Trophoblast cell (in vitro differentiated cells and primary cell): ENCODE results near the gene MPIG6B.
A peak's percentile ranks its signal among the peaks of the same experiment; 100 is the strongest.

Experiments used
- DNase-seq, 2 donors: peaks; one replicate each; pipeline ENCODE4 v3.0.0-alpha.2; 2016
- H2AFZ ChIP-seq: 2 replicates; pipeline ENCODE4 v1.6.1; 2013; ENCODE audit warnings: low read length, moderate library complexity, mild to moderate bottlenecking; ENCODE audit not compliant: insufficient read depth, poor library complexity
- H2AK5ac ChIP-seq: 2 replicates; pipeline ENCODE4 v1.6.1; 2013; ENCODE audit warnings: mild to moderate bottlenecking, low read length
- H2BK120ac ChIP-seq: 2 replicates; pipeline ENCODE4 v1.6.1; 2013; ENCODE audit warnings: low read length, mild to moderate bottlenecking, moderate library complexity; ENCODE audit not compliant: insufficient read depth, poor library complexity
- H2BK12ac ChIP-seq: 2 replicates; pipeline ENCODE4 v1.6.1; 2013; ENCODE audit warnings: mild to moderate bottlenecking, low read length, moderate library complexity
- H2BK5ac ChIP-seq: 2 replicates; pipeline ENCODE4 v1.6.1; 2013; ENCODE audit warnings: low read length, low read depth, moderate library complexity, mild to moderate bottlenecking; ENCODE audit not compliant: poor library complexity
- H3K14ac ChIP-seq: 2 replicates; pipeline ENCODE4 v1.6.1; 2013; ENCODE audit warnings: mild to moderate bottlenecking, low read length
- H3K18ac ChIP-seq: 2 replicates; pipeline ENCODE4 v1.6.1; 2013; ENCODE audit warnings: mild to moderate bottlenecking, low read length
- H3K23ac ChIP-seq: 2 replicates; pipeline ENCODE4 v1.6.1; 2013; ENCODE audit warnings: low read length
- H3K27ac ChIP-seq: 2 replicates; pipeline ENCODE4 v1.5.1; 2013; ENCODE audit warnings: low read depth, mild to moderate bottlenecking, inconsistent platforms, low read length, moderate library complexity
- H3K27me3 ChIP-seq: 2 replicates; pipeline ENCODE4 v1.6.1; 2013; ENCODE audit warnings: inconsistent platforms, mild to moderate bottlenecking, low read length, moderate library complexity; ENCODE audit not compliant: insufficient read depth
- H3K36me3 ChIP-seq, 2 experiments: 1 replicate in 1 of 2; 2 replicates in 1 of 2; pipeline ENCODE4 v1.6.1; 2013; ENCODE audit warnings: low read length in 2 of 2, mild to moderate bottlenecking in 2 of 2, moderate library complexity in 1 of 2; ENCODE audit not compliant: insufficient read depth in 2 of 2, control insufficient read depth in 1 of 2
- H3K4ac ChIP-seq: 2 replicates; pipeline ENCODE4 v1.6.1; 2013; ENCODE audit warnings: low read depth, mild to moderate bottlenecking, low read length, moderate library complexity
- H3K4me1 ChIP-seq, 2 experiments: 1 replicate in 1 of 2; 2 replicates in 1 of 2; pipeline ENCODE4 v1.6.1; 2013; ENCODE audit warnings: low read length in 2 of 2, mild to moderate bottlenecking in 2 of 2, moderate library complexity in 1 of 2; ENCODE audit not compliant: insufficient read depth in 2 of 2, control insufficient read depth in 1 of 2
- H3K4me2 ChIP-seq: 2 replicates; pipeline ENCODE4 v1.6.1; 2013; ENCODE audit warnings: inconsistent platforms, mild to moderate bottlenecking, low read length, moderate library complexity
- H3K4me3 ChIP-seq: 2 replicates; pipeline ENCODE4 v1.5.1; 2013; ENCODE audit warnings: mild to moderate bottlenecking, low read depth, low read length, inconsistent platforms
- H3K79me1 ChIP-seq: one replicate; pipeline ENCODE4 v1.6.1; 2013; ENCODE audit warnings: low read length
- H3K79me2 ChIP-seq: 2 replicates; pipeline ENCODE4 v1.6.1; 2013; ENCODE audit warnings: low read length, mild to moderate bottlenecking; ENCODE audit not compliant: control insufficient read depth, insufficient read depth, poor library complexity
- H3K9ac ChIP-seq: 2 replicates; pipeline ENCODE4 v1.6.1; 2013; ENCODE audit warnings: mild to moderate bottlenecking, low read length
- H3K9me3 ChIP-seq: 2 replicates; pipeline ENCODE4 v1.6.1; 2013; ENCODE audit warnings: low read depth, mild to moderate bottlenecking, control low read depth, inconsistent platforms, low read length; ENCODE audit not compliant: insufficient read depth
- H4K12ac ChIP-seq: 2 replicates; pipeline ENCODE4 v1.6.1; 2013; ENCODE audit warnings: low read depth, mild to moderate bottlenecking, low read length, moderate library complexity
- H4K8ac ChIP-seq: 2 replicates; pipeline ENCODE4 v1.6.1; 2013; ENCODE audit warnings: low read depth, mild to moderate bottlenecking, low read length, moderate library complexity
- H4K91ac ChIP-seq: one replicate; pipeline ENCODE4 v1.6.1; 2013; ENCODE audit warnings: low read depth, mild to moderate bottlenecking, low read length, moderate library complexity
- WGBS: extraction: QIAGEN DNeasy Blood & Tissue Kit; methylation state at CpG from one replicate; pipeline ENCODE4 v1.1.7; 2013; ENCODE audit warnings: missing lambda C conversion rate; ENCODE audit not compliant: insufficient read length, insufficient coverage; ENCODE audit errors: extremely low coverage; 5-methylcytosine and 5-hydroxymethylcytosine counted together

Gene MPIG6B

DNA sequence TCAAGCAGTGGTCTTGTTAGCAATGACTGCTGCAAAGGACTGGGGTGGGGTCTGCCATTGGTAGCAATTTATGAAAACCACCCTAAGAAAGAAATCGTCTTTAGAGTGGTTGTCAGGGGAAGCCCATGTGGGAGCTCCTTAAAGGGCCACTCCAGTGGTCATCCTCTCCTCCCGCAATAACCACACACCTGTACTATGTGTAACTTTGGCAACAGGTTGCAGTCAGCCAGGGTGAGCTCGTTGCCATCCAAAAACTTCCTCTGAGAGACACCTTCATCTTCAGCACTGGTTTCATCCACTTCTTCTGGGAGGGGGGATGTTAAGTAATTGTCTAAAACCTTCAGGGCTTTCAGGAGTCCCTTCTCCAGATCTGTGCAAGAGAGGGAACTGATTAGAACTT, 8.9 kb downstream of the MPIG6B start:
- peaks cover 19% of the 10 kb centered on the region in 2 experiments for H3K4me1 ChIP-seq
- H3K18ac ChIP-seq: no peak overlapping the region
- peaks cover 42 to 51% of the 10 kb centered on the region in 2 experiments for H3K36me3 ChIP-seq
- no peak overlapping the region for H4K8ac ChIP-seq
- H2AK5ac ChIP-seq: no peak overlapping the region
- no peak overlapping the region for H3K4me2 ChIP-seq
- no peak overlapping the region for H3K23ac ChIP-seq
- no peak for DNase-seq
- no peak overlapping the region for H2BK120ac ChIP-seq
- H4K12ac ChIP-seq: no peak overlapping the region
- no peak overlapping the region for H3K4me3 ChIP-seq
- no peak overlapping the region for H3K4ac ChIP-seq
- H3K14ac ChIP-seq: no peak overlapping the region
- no peak overlapping the region for H2BK5ac ChIP-seq
- no peaks in the 10 kb centered on the region for H3K9me3 ChIP-seq
- peaks cover 29% of the 10 kb centered on the region for H3K79me2 ChIP-seq
- no peak overlapping the region for H4K91ac ChIP-seq
- WGBS: no CpG with 5 or more reads among the region's 3 CpGs
- peaks cover 31% of the 10 kb centered on the region for H3K79me1 ChIP-seq
- H3K27me3 ChIP-seq: no peaks in the 10 kb centered on the region
- H2AFZ ChIP-seq: no peak overlapping the region
- no peak overlapping the region for H3K27ac ChIP-seq
- H2BK12ac ChIP-seq: no peak overlapping the region
- no peak overlapping the region for H3K9ac ChIP-seq

- peaks cover 27 to 34% of the 10 kb centered on the region in 2 experiments for H3K36me3 ChIP-seq
- WGBS: no CpG with 5 or more reads among the region's 4 CpGs
Measured at GRCh38 chr6:31733734-31734133, 10.6 kb downstream of the MPIG6B start.

GRCh38 chr6:31734247-31734820, 11.2 kb downstream of the MPIG6B start:
- H4K91ac ChIP-seq: no peak overlapping the region
- no CpG with 5 or more reads among the region's 2 CpGs for WGBS
- peak overlapping the region; percentile 2 for H2BK5ac ChIP-seq
- no peak overlapping the region for H2BK120ac ChIP-seq
- H3K9me3 ChIP-seq: no peaks in the 10 kb centered on the region
- no peak overlapping the region for H3K14ac ChIP-seq
- peaks cover 24 to 27% of the 10 kb centered on the region in 2 experiments for H3K4me1 ChIP-seq
- H3K18ac ChIP-seq: peak overlapping the region; percentile 31
- peaks cover 26 to 33% of the 10 kb centered on the region in 2 experiments for H3K36me3 ChIP-seq
- no peak overlapping the region for H4K12ac ChIP-seq
- H2AFZ ChIP-seq: no peak overlapping the region
- H3K4me2 ChIP-seq: peak overlapping the region; percentile 89
- peak overlapping the region; percentile 56 for H3K4ac ChIP-seq
- H3K23ac ChIP-seq: no peak overlapping the region
- peak overlapping the region; percentile 14 for H2AK5ac ChIP-seq
- no peak for DNase-seq
- peak overlapping the region; percentile 95 for H3K27ac ChIP-seq
- H2BK12ac ChIP-seq: peak overlapping the region; percentile 12
- peak overlapping the region; percentile 78 for H3K4me3 ChIP-seq
- no peaks in the 10 kb centered on the region for H3K27me3 ChIP-seq
- peaks cover 26% of the 10 kb centered on the region for H3K79me2 ChIP-seq
- peaks cover 42% of the 10 kb centered on the region for H3K79me1 ChIP-seq
- peak overlapping the region; percentile 42 for H3K9ac ChIP-seq
- no peak overlapping the region for H4K8ac ChIP-seq

More at GRCh38 chr6:31733734-31734133, 10.6 kb downstream of the MPIG6B start:
- peaks cover 23 to 25% of the 10 kb centered on the region in 2 experiments for H3K4me1 ChIP-seq
- H3K79me2 ChIP-seq: peaks cover 28% of the 10 kb centered on the region
- no peak overlapping the region for H4K8ac ChIP-seq
- H3K9ac ChIP-seq: peak overlapping the region; percentile 28
- H3K9me3 ChIP-seq: no peaks in the 10 kb centered on the region
- no peak overlapping the region for H2AK5ac ChIP-seq
- H3K27me3 ChIP-seq: no peaks in the 10 kb centered on the region
- no peak overlapping the region for H3K27ac ChIP-seq
- no peak overlapping the region for H2BK120ac ChIP-seq
- no peak overlapping the region for H4K91ac ChIP-seq
- H3K4me3 ChIP-seq: no peak overlapping the region
- H3K79me1 ChIP-seq: peaks cover 42% of the 10 kb centered on the region
- no peak overlapping the region for H2AFZ ChIP-seq
- H2BK12ac ChIP-seq: no peak overlapping the region
- H3K4ac ChIP-seq: peak overlapping the region; percentile 56
- H3K23ac ChIP-seq: no peak overlapping the region
- H2BK5ac ChIP-seq: no peak overlapping the region
- no peak for DNase-seq
- no peak overlapping the region for H3K18ac ChIP-seq
- no peak overlapping the region for H4K12ac ChIP-seq
- H3K14ac ChIP-seq: no peak overlapping the region
- H3K4me2 ChIP-seq: peak overlapping the region; percentile 89

GRCh38 chr6:31734821-31735406, 11.7 kb downstream of the MPIG6B start:
- Histone ChIP-seq H3K4ac (peak overlapping the region; percentile 96), H3K14ac (peak overlapping the region; percentile 87), H3K79me1 (peaks cover 37% of the 10 kb centered on the region), H3K23ac (no peak overlapping the region), H3K27me3 (no peaks in the 10 kb centered on the region), H2AK5ac (peak overlapping the region; percentile 50), H4K91ac (peak overlapping the region; percentile 92), H3K27ac (peak overlapping the region; percentile 95), H4K12ac (peak overlapping the region; percentile 20), H2BK5ac (peak overlapping the region; percentile 93), H3K36me3 (peaks cover 26 to 33% of the 10 kb centered on the region in 2 experiments), H3K79me2 (peaks cover 24% of the 10 kb centered on the region), H2BK120ac (peak overlapping the region; percentile 84), H3K4me3 (peak overlapping the region; percentile 78), H3K18ac (peak overlapping the region; percentile 86), H3K9me3 (no peaks in the 10 kb centered on the region), H3K4me1 (peaks cover 24 to 27% of the 10 kb centered on the region in 2 experiments), H4K8ac (peak overlapping the region; percentile 40), H2AFZ (no peak overlapping the region), H3K4me2 (peak overlapping the region; percentile 89), H3K9ac (peak overlapping the region; percentile 93), H2BK12ac (peak overlapping the region; percentile 34)
- DNase-seq: peak in 1 of 2 donors; percentile 67
- no CpG with 5 or more reads among the region's 18 CpGs for WGBS
